SK-N-SH (cell line): ENCODE measurements around the gene U2SURP. TPM values are rescaled to one million over a fixed set of nuclear protein-coding genes. Genes with fewer than 3 reads are reported as not detected.

ENCODE experiments used
- CTCF ChIA-PET: fragments of 300-600, 350-600 bp; formaldehyde crosslinking; extraction: SDS; loops from one replicate; lab custom pipeline; 2021; lab: Yijun Ruan, JAX
- POLR2A ChIA-PET: fragments of 350-600 bp; sonication (Branson Sonifier 250); formaldehyde crosslinking; extraction: SDS; loops from one replicate; lab custom pipeline; 2020; ENCODE audit warnings: antibody characterized with exemption, inconsistent platforms; lab: Yijun Ruan, JAX
- DNase-seq: peaks from one replicate; pipeline ENCODE4 v3.0.0; 2012
- H2AFZ ChIP-seq: fragments of 200-600 bp; sonication (generic); 2 replicates; pipeline ENCODE4 v1.8.1; 2016; ENCODE audit warnings: antibody characterized with exemption, mild to moderate bottlenecking, low read depth
- H3F3A ChIP-seq: fragments of 200-600 bp; sonication (generic); replicated peaks from 2 replicates; pipeline ENCODE3; 2016; ENCODE audit warnings: antibody characterized with exemption, mild to moderate bottlenecking; ENCODE audit not compliant: insufficient read depth
- H3K27ac ChIP-seq, 2 experiments: fragments of 200-500 bp in 1 of 2; fragments of 200-600 bp in 1 of 2; sonication (Bioruptor generic) in 1 of 2; sonication (generic), shearing (Covaris generic) in 1 of 2; 2 replicates each; pipeline versions ENCODE4 v1.5.1 to v1.6.1; 2014 to 2016; ENCODE audit warnings: low read depth in 2 of 2, inconsistent platforms in 1 of 2, low read length in 1 of 2, mild to moderate bottlenecking in 1 of 2, mixed read lengths in 1 of 2
- H3K27me3 ChIP-seq: fragments of 200-600 bp; sonication (generic), shearing (Covaris generic); 2 replicates; pipeline ENCODE4 v1.6.1; 2016; ENCODE audit warnings: mixed run types; ENCODE audit not compliant: insufficient read depth
- H3K36me3 ChIP-seq, 2 experiments: fragments of 200-500 bp in 1 of 2; fragments of 200-600 bp in 1 of 2; sonication (Bioruptor generic) in 1 of 2; sonication (generic) in 1 of 2; replicated peaks in 1 of 2; 2 replicates each; pipeline versions ENCODE3 to v1.5.1; 2014 to 2016; ENCODE audit warnings: low read length in 1 of 2, mild to moderate bottlenecking in 1 of 2; ENCODE audit not compliant: insufficient read depth in 2 of 2, control insufficient read depth in 1 of 2
- H3K4me1 ChIP-seq, 2 experiments: fragments of 200-500 bp in 1 of 2; fragments of 200-600 bp in 1 of 2; sonication (Bioruptor generic) in 1 of 2; sonication (generic), shearing (Covaris generic) in 1 of 2; 2 replicates each; pipeline versions ENCODE4 v1.5.1 to v1.6.1; 2014 to 2016; ENCODE audit warnings: low read depth in 1 of 2, low read length in 1 of 2, mixed run types in 1 of 2; ENCODE audit not compliant: insufficient read depth in 2 of 2, control insufficient read depth in 1 of 2
- H3K4me2 ChIP-seq: fragments of 200-600 bp; sonication (generic), shearing (Covaris generic); 2 replicates; pipeline ENCODE4 v1.6.1; 2017; ENCODE audit warnings: mixed run types
- H3K4me3 ChIP-seq, 2 experiments: fragments of 200-500 bp in 1 of 2; fragments of 200-600 bp in 1 of 2; sonication (Bioruptor generic) in 1 of 2; sonication (generic), shearing (Covaris generic) in 1 of 2; 2 replicates each; pipeline versions ENCODE4 v1.5.1 to v1.8.1; 2014 to 2016; ENCODE audit warnings: low read depth in 2 of 2, inconsistent platforms in 1 of 2, low read length in 1 of 2, mild to moderate bottlenecking in 1 of 2, mixed read lengths in 1 of 2, moderate library complexity in 1 of 2
- H3K79me2 ChIP-seq: fragments of 200-600 bp; sonication (generic); 2 replicates; pipeline ENCODE4 v1.8.1; 2017; ENCODE audit warnings: mild to moderate bottlenecking; ENCODE audit not compliant: insufficient read depth
- H3K9ac ChIP-seq: fragments of 200-600 bp; sonication (generic); 2 replicates; pipeline ENCODE4 v1.6.1; 2017; ENCODE audit warnings: mixed run types
- H3K9me2 ChIP-seq: fragments of 200-600 bp; sonication (generic); 2 replicates; pipeline ENCODE4 v1.6.1; 2017; ENCODE audit warnings: mixed run types
- H3K9me3 ChIP-seq: fragments of 200-600 bp; sonication (generic); 2 replicates; pipeline ENCODE4 v1.6.1; 2017; ENCODE audit warnings: mixed run types, mild to moderate bottlenecking, moderate library complexity
- H4K20me1 ChIP-seq: fragments of 200-600 bp; sonication (generic); 2 replicates; pipeline ENCODE4 v1.6.1; 2017; ENCODE audit warnings: mild to moderate bottlenecking, mixed run types; ENCODE audit not compliant: insufficient read depth
- FOSL2 ChIP-seq: IDR thresholded peaks from 2 replicates; pipeline ENCODE4 v1.4.0; 2012; ENCODE audit warnings: low read depth, mild to moderate bottlenecking, moderate library complexity, borderline replicate concordance
- GABPA ChIP-seq: IDR thresholded peaks from 2 replicates; pipeline ENCODE4 v1.4.0; 2012; ENCODE audit warnings: low read depth, mild to moderate bottlenecking
- JUND ChIP-seq: IDR thresholded peaks from 2 replicates; pipeline ENCODE4 v1.4.0; 2012
- MEF2A ChIP-seq: IDR thresholded peaks from 2 replicates; pipeline ENCODE4 v1.4.0; 2012; ENCODE audit warnings: low read depth, borderline replicate concordance
- RCOR1 ChIP-seq: fragments of 150-350 bp; IDR thresholded peaks from 2 replicates; pipeline ENCODE4 v1.6.1; 2017; ENCODE audit warnings: antibody characterized with exemption, low read length
- SMC3 ChIP-seq: IDR thresholded peaks from 2 replicates; pipeline ENCODE4 v1.6.1; 2012; ENCODE audit warnings: low read depth, low read length, improper control_type of control experiment
- WGBS: methylation state at CpG from one replicate; pipeline ENCODE4 v1.1.6; 2017; ENCODE audit warnings: low lambda C conversion rate; 5-methylcytosine and 5-hydroxymethylcytosine counted together
- polyA plus RNA-seq, 3 experiments: library from polyadenylated mRNA; depleted of rRNA; stranded (reverse); fragments of >200 nt; gene quantifications; 2 replicates each; pipeline ENCODE4 v1.2.3, GENCODE V29; 2012
- TF ChIP-seq, protein P1 (sequence below): fragments of 200-600 bp; sonication (generic); IDR thresholded peaks from 2 replicates; pipeline ENCODE4 v1.6.1; 2017; ENCODE audit warnings: antibody characterized with exemption, mild to moderate bottlenecking, moderate library complexity
- TF ChIP-seq, protein P2 (sequence below): IDR thresholded peaks from 2 replicates; pipeline ENCODE4 v1.4.0; 2012; ENCODE audit warnings: low read depth, borderline replicate concordance
- TF ChIP-seq, protein P3 (sequence below): IDR thresholded peaks from 2 replicates; pipeline ENCODE4; 2012
- TF ChIP-seq, protein P4 (sequence below): IDR thresholded peaks from 2 replicates; pipeline ENCODE4 v1.4.0; 2012; ENCODE audit warnings: low read depth, borderline replicate concordance

U2SURP gene
- polyA plus RNA-seq, 1 of the 3 experiments (the other 2 are of a cell fraction): 10.9 TPM

DNA sequence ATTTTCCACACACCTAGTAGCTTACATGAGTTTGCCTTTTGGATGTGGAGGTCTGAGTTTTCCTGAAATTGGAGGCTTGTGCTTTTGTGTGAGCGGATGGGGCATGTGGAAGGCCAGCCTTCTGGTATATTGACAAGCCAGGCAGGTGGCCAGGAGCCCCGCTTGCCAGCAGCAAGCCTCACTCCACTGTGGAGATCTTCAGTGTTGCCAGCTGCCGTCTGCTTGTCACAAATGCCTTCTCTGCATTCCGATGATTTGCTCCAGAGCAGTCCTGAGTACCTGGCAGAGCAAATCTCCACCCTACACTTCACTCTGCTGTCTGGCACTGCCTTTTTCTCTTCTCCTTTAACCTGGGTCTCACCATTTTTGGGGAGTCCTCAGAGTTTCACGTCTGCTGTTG is 89.1 kb downstream of the U2SURP start:
- POLR2A ChIA-PET: no interaction called here
- DNase-seq: peak; percentile 37
- 17% methylated on average over 5 of the region's 5 CpGs for WGBS
- Histone ChIP-seq H3K4me2 (no peak overlapping the region), H3K4me3 (no peak overlapping the region), H3K79me2 (no peaks in the 10 kb centered on the region), H3K27me3 (no peaks in the 10 kb centered on the region; the same call in 1 of the 2 replicates), H4K20me1 (no peaks in the 10 kb centered on the region), H3K4me1 (peaks cover 0 to 10% of the 10 kb centered on the region in 2 experiments; a peak in 2 of 4 replicates), H3K9me2 (no peaks in the 10 kb centered on the region), H3F3A (no peaks in the 10 kb centered on the region), H2AFZ (peak overlapping the region; percentile 16; the same call in 1 of the 2 replicates), H3K36me3 (no peaks in the 10 kb centered on the region), H3K9me3 (no peaks in the 10 kb centered on the region), H3K27ac (peak overlapping the region in 1 of 2 experiments; percentile 69; a peak in 2 of 4 replicates), H3K9ac (no peak overlapping the region)
- TF ChIP-seq, protein P1, sequence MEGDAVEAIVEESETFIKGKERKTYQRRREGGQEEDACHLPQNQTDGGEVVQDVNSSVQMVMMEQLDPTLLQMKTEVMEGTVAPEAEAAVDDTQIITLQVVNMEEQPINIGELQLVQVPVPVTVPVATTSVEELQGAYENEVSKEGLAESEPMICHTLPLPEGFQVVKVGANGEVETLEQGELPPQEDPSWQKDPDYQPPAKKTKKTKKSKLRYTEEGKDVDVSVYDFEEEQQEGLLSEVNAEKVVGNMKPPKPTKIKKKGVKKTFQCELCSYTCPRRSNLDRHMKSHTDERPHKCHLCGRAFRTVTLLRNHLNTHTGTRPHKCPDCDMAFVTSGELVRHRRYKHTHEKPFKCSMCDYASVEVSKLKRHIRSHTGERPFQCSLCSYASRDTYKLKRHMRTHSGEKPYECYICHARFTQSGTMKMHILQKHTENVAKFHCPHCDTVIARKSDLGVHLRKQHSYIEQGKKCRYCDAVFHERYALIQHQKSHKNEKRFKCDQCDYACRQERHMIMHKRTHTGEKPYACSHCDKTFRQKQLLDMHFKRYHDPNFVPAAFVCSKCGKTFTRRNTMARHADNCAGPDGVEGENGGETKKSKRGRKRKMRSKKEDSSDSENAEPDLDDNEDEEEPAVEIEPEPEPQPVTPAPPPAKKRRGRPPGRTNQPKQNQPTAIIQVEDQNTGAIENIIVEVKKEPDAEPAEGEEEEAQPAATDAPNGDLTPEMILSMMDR: no peak
- TF ChIP-seq, protein P2, sequence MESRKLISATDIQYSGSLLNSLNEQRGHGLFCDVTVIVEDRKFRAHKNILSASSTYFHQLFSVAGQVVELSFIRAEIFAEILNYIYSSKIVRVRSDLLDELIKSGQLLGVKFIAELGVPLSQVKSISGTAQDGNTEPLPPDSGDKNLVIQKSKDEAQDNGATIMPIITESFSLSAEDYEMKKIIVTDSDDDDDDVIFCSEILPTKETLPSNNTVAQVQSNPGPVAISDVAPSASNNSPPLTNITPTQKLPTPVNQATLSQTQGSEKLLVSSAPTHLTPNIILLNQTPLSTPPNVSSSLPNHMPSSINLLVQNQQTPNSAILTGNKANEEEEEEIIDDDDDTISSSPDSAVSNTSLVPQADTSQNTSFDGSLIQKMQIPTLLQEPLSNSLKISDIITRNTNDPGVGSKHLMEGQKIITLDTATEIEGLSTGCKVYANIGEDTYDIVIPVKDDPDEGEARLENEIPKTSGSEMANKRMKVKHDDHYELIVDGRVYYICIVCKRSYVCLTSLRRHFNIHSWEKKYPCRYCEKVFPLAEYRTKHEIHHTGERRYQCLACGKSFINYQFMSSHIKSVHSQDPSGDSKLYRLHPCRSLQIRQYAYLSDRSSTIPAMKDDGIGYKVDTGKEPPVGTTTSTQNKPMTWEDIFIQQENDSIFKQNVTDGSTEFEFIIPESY: no peak
- TF ChIP-seq GABPA (no peak), SMC3 (no peak), FOSL2 (no peak), MEF2A (no peak), JUND (no peak), RCOR1 (no peak)
- TF ChIP-seq, protein P3, sequence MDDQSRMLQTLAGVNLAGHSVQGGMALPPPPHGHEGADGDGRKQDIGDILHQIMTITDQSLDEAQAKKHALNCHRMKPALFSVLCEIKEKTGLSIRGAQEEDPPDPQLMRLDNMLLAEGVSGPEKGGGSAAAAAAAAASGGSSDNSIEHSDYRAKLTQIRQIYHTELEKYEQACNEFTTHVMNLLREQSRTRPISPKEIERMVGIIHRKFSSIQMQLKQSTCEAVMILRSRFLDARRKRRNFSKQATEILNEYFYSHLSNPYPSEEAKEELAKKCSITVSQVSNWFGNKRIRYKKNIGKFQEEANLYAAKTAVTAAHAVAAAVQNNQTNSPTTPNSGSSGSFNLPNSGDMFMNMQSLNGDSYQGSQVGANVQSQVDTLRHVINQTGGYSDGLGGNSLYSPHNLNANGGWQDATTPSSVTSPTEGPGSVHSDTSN: no peak
- TF ChIP-seq, protein P4, sequence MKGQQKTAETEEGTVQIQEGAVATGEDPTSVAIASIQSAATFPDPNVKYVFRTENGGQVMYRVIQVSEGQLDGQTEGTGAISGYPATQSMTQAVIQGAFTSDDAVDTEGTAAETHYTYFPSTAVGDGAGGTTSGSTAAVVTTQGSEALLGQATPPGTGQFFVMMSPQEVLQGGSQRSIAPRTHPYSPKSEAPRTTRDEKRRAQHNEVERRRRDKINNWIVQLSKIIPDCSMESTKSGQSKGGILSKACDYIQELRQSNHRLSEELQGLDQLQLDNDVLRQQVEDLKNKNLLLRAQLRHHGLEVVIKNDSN: no peak
- CTCF ChIA-PET: interaction anchor here (2.0 kb wide), 1 partner anchor 50 kb away, joined by 5 read pairs; no protein-coding TSS in a partner anchor
